B cell (primary cell): ENCODE data around the gene MAPK8IP2.

Experiments
- CTCF ChIP-seq: fragments of 200-600 bp; IDR thresholded peaks from one replicate; pipeline ENCODE4 v1.8.0; 2022; ENCODE audit warnings: antibody characterized with exemption, mild to moderate bottlenecking
- EZH2 ChIP-seq: IDR thresholded peaks from 2 replicates; pipeline ENCODE4 v1.6.1; 2012; ENCODE audit warnings: borderline replicate concordance, low read depth, mild to moderate bottlenecking, moderate library complexity, low read length; ENCODE audit not compliant: insufficient read depth, poor library complexity, severe bottlenecking

- TF ChIP-seq CTCF (no peak), EZH2 (no peak)
These were observed 17.9 kb upstream of the MAPK8IP2 start, which contains the start of gene CHKB for GRCh38 chr22:50582493-50583293.
